Pulmonary artery endothelial cell (primary cell): ENCODE results near the gene PTPRH. TPM values are rescaled to one million over a fixed set of nuclear protein-coding genes. Genes with fewer than 3 reads are reported as not detected.
"Not testable (repeated sequence)": the region's sequence is repeated elsewhere in the genome, so short reads cannot be mapped to it uniquely, and the experiment has no call there.

Source experiments
- DNase-seq: peaks from one replicate; pipeline ENCODE4 v3.0.0-alpha.2; 2011; ENCODE audit warnings: low read depth, low spot score
- total RNA-seq: library from RNA; depleted of rRNA; stranded (reverse); fragments of >200 nt; gene quantifications from 2 replicates; pipeline ENCODE4 v1.2.3, GENCODE V29; 2014

PTPRH gene
- total RNA-seq, 1 donor from 2014 or later: 0.46 TPM

- DNase-seq: peak; percentile 44
Measured at GRCh38 chr19:55160128-55160985, 48.9 kb downstream of the PTPRH start.

GRCh38 chr19:55158848-55159749, 50.2 kb downstream of the PTPRH start:
- DNase-seq: no peak

GRCh38 chr19:55158423-55158822, 50.9 kb downstream of the PTPRH start:
- no peak for DNase-seq

- DNase-seq: no peak
Measured at GRCh38 chr19:55157064-55157908, 52.0 kb downstream of the PTPRH start, which contains the start of gene TNNI3. TNNI3 (minus strand) TSS chr19:55157732; CDS start chr19:55157589, 143 bp downstream.

GRCh38 chr19:55156202-55157063, 52.9 kb downstream of the PTPRH start:
- no peak for DNase-seq

- not testable (repeated sequence) for DNase-seq
Measured at GRCh38 chr19:55155784-55156183, 53.5 kb downstream of the PTPRH start.

GRCh38 chr19:55153652-55154264, 55.5 kb downstream of the PTPRH start:
- no peak for DNase-seq

GRCh38 chr19:55152017-55152416, 57.3 kb downstream of the PTPRH start:
- DNase-seq: no peak

- DNase-seq: no peak
Measured at GRCh38 chr19:55149078-55150003, 60.0 kb downstream of the PTPRH start, which contains the start of gene TNNT1. TNNT1 (minus strand) TSS chr19:55149206; CDS start chr19:55147157, 2,049 bp downstream.

GRCh38 chr19:55147545-55148251, 61.6 kb downstream of the PTPRH start:
- DNase-seq: no peak

GRCh38 chr19:55146705-55147273, 62.5 kb downstream of the PTPRH start:
- no peak for DNase-seq

- no peak for DNase-seq
Measured at GRCh38 chr19:55146078-55146704, 63.1 kb downstream of the PTPRH start.

GRCh38 chr19:55145232-55145631, 64.1 kb downstream of the PTPRH start:
- DNase-seq: no peak

GRCh38 chr19:55141696-55142095, 67.6 kb downstream of the PTPRH start:
- DNase-seq: no peak

- DNase-seq: no peak
Measured at GRCh38 chr19:55137915-55138314, 71.4 kb downstream of the PTPRH start.

GRCh38 chr19:55136399-55137102, 72.8 kb downstream of the PTPRH start:
- DNase-seq: no peak
